Sigmoid colon (tissue), 7 donors: ENCODE measurements around the gene CRTC2. TPM values are rescaled to one million over a fixed set of nuclear protein-coding genes. Genes with fewer than 3 reads are reported as not detected.
"Not testable (repeated sequence)": the region's sequence is repeated elsewhere in the genome, so short reads cannot be mapped to it uniquely, and the experiment has no call there.

Experiments used
- DNase-seq: peaks from one replicate; pipeline ENCODE4 v3.0.0-alpha.2; 2019
- H3K27ac ChIP-seq, 4 donors: fragments of 200-600 bp; sonication (generic); one replicate each; pipeline ENCODE4 v1.5.1; 2016 to 2019; ENCODE audit warnings: mild to moderate bottlenecking in 1 of 4
- H3K27me3 ChIP-seq, 3 donors: fragments of 200-600 bp; sonication (generic); one replicate each; pipeline ENCODE4 v1.5.1; 2019; ENCODE audit warnings: mild to moderate bottlenecking in 1 of 3
- H3K36me3 ChIP-seq, 4 donors: fragments of 200-600 bp; sonication (generic); one replicate each; pipeline ENCODE4 v1.5.1; 2016 to 2019
- H3K4me1 ChIP-seq, 4 donors: fragments of 200-600 bp; sonication (generic); one replicate each; pipeline ENCODE4 v1.5.1; 2017 to 2019
- H3K4me3 ChIP-seq, 4 donors: fragments of 200-600 bp; sonication (generic); one replicate each; pipeline ENCODE4 v1.5.1; 2017 to 2019; ENCODE audit warnings: mild to moderate bottlenecking in 2 of 4, moderate library complexity in 1 of 4
- H3K9me3 ChIP-seq, 4 donors: fragments of 200-600 bp in 3 of 4; sonication (generic) in 3 of 4; one replicate each; pipeline versions ENCODE4 v1.5.1 to v1.6.1; 2013 to 2019
- CTCF ChIP-seq, 4 experiments: fragments of 450-650 bp in 3 of 4; fragments of 200-600 bp in 1 of 4; IDR thresholded peaks; one replicate each; pipeline ENCODE4 v1.5.1; 2016 to 2019; ENCODE audit warnings: antibody characterized with exemption in 4 of 4, mild to moderate bottlenecking in 3 of 4, moderate library complexity in 2 of 4
- EP300 ChIP-seq, 4 donors: sonication (generic); formaldehyde crosslinking; IDR thresholded peaks; one replicate each; pipeline ENCODE4 v1.6.1; 2017; ENCODE audit warnings: antibody characterized with exemption in 4 of 4
- POLR2A ChIP-seq, 2 donors: fragments of 450-650 bp; IDR thresholded peaks; one replicate each; pipeline ENCODE4 v1.6.1; 2016; ENCODE audit warnings: antibody characterized with exemption in 2 of 2, mild to moderate bottlenecking in 2 of 2, moderate library complexity in 2 of 2
- POLR2AphosphoS5 ChIP-seq, 4 donors: sonication (generic); formaldehyde crosslinking; IDR thresholded peaks; one replicate each; pipeline ENCODE4 v1.6.1; 2017; ENCODE audit warnings: antibody characterized with exemption in 4 of 4
- WGBS, 2 donors: extraction: QIAGEN DNeasy Blood & Tissue Kit; methylation state at CpG; one replicate each; pipeline ENCODE4 v1.1.7; 2013; 5-methylcytosine and 5-hydroxymethylcytosine counted together
- intact Hi-C: fragments of 100-400 bp; cut with DNase I; formaldehyde crosslinking; loops from one replicate; pipeline ENCODE4 v1.15.1; 2023
- polyA plus RNA-seq, 3 donors: library from polyadenylated mRNA; stranded (reverse); fragments of 200-250 nt; gene quantifications; one replicate each; pipeline ENCODE4 v1.2.3, GENCODE V29; 2013
- total RNA-seq, 4 donors: library from RNA; depleted of rRNA; stranded (reverse); fragments of >200 nt; gene quantifications; one replicate each; pipeline ENCODE4 v1.1.0, GENCODE V29; 2016
- donor health status: healthy with polysubstance abuse.
- donor health status: Bipolar disorder and iron deficiency.
- donor health status: healthy.

Gene CRTC2
- total and polyA plus RNA-seq, 7 donors = 13.7 to 32.9 (median 17.8) TPM

- peaks cover 0 to 36% (median 29%) of the 10 kb centered on the region in 4 donors for H3K4me1 ChIP-seq
- peak within 1 kb of the TSS; percentile 86 to 95 (median 92) for H3K27ac ChIP-seq
- 5 to 10% methylated on average over 32 of the region's 32 CpGs for WGBS, 2 donors
- H3K9me3 ChIP-seq = no peaks in the 10 kb centered on the region
- TF ChIP-seq CTCF (IDR thresholded peaks at IDR 0.05) (no peak), POLR2A (IDR thresholded peaks at IDR 0.05) (no peak), POLR2AphosphoS5 (IDR thresholded peaks at IDR 0.05) (peak; percentile 70 to 93 (median 83)), EP300 (IDR thresholded peaks at IDR 0.05) (no peak)
- intact Hi-C loops = loop anchor here (1.0 to 2.0 kb wide), 4 partner anchors 17 to 309 kb away; no protein-coding TSS in a partner anchor
- peak; percentile 96 for DNase-seq
- no peaks in the 10 kb centered on the region for H3K27me3 ChIP-seq
- peak within 1 kb of the TSS; percentile 58 to 64 (median 60) for H3K4me3 ChIP-seq
- peaks cover 0 to 21% (median 0%) of the 10 kb centered on the region in 4 donors for H3K36me3 ChIP-seq
These were observed 27.7 kb upstream of the CRTC2 start, which contains the start of gene RAB13 for GRCh38 chr1:153985941-153986761. Gene RAB13, minus strand, starts transcription at chr1:153986339. Its CDS starts 103 bp downstream, at chr1:153986236.

GRCh38 chr1:153985341-153985912, 27.0 kb upstream of the CRTC2 start:
- Histone ChIP-seq H3K4me3 (peak overlapping the region; percentile 58 to 64 (median 60)), H3K27ac (peak overlapping the region; percentile 86 to 95 (median 92)), H3K27me3 (no peaks in the 10 kb centered on the region), H3K4me1 (peaks cover 0 to 33% (median 29%) of the 10 kb centered on the region in 4 donors), H3K9me3 (no peaks in the 10 kb centered on the region), H3K36me3 (peaks cover 0 to 28% (median 0%) of the 10 kb centered on the region in 4 donors)
- no peak for TF ChIP-seq CTCF (IDR thresholded peaks at IDR 0.05)
- TF ChIP-seq POLR2AphosphoS5 (IDR thresholded peaks at IDR 0.05) = peak; percentile 8 to 46 (median 35)
- peak; percentile 86 for DNase-seq
- intact Hi-C loops = loop anchor here (2.0 kb wide), 1 partner anchor 17 kb away; no protein-coding TSS in a partner anchor
- WGBS, 2 donors = 29 to 34% methylated on average over 7 of the region's 7 CpGs

GRCh38 chr1:153984123-153984894, 25.9 kb upstream of the CRTC2 start:
- Histone ChIP-seq H3K27ac (peak overlapping the region; percentile 86 to 95 (median 92)), H3K27me3 (no peaks in the 10 kb centered on the region), H3K4me1 (peaks cover 0 to 27% (median 23%) of the 10 kb centered on the region in 4 donors), H3K36me3 (peaks cover 0 to 28% (median 0%) of the 10 kb centered on the region in 4 donors), H3K9me3 (no peaks in the 10 kb centered on the region), H3K4me3 (peak overlapping the region in 3 of 4 donors; percentile 59 to 64 (median 60))
- no peak for TF ChIP-seq CTCF (IDR thresholded peaks at IDR 0.05)
- TF ChIP-seq POLR2AphosphoS5 (IDR thresholded peaks at IDR 0.05) = peak in 2 of 4 donors; percentile 11 to 23
- TF ChIP-seq EP300 (IDR thresholded peaks at IDR 0.05) = no peak
- no peak for TF ChIP-seq POLR2A (IDR thresholded peaks at IDR 0.05)
- intact Hi-C loops = loop anchor here (2.0 to 5.0 kb wide), 2 partner anchors 16 to 37 kb away; partner anchors contain the start of gene DENND4B
- 69 to 82% methylated on average over 6 of the region's 6 CpGs for WGBS, 2 donors
- no peak for DNase-seq

GRCh38 chr1:153981735-153982134, 23.3 kb upstream of the CRTC2 start:
- 89 to 96% methylated on average over 2 of the region's 2 CpGs for WGBS, 2 donors
- H3K9me3 ChIP-seq, H3K27ac ChIP-seq, DNase-seq, H3K4me3 ChIP-seq, H3K27me3 ChIP-seq: not testable (repeated sequence)
- Histone ChIP-seq H3K4me1 (peaks cover 0 to 34% (median 28%) of the 10 kb centered on the region in 4 donors), H3K36me3 (peaks cover 0 to 34% (median 0%) of the 10 kb centered on the region in 4 donors)
- intact Hi-C loops = loop anchor here (5.0 kb wide), 1 partner anchor 34 kb away; the partner anchor contains the start of gene DENND4B

GRCh38 chr1:153979091-153979490, 20.7 kb upstream of the CRTC2 start:
- H3K27me3 ChIP-seq, H3K9me3 ChIP-seq, H3K4me3 ChIP-seq, DNase-seq, intact Hi-C loops: not testable (repeated sequence)
- WGBS, 2 donors = 90 to 95% methylated on average over 12 of the region's 12 CpGs
- Histone ChIP-seq H3K27ac (peak overlapping the region in 1 of 4 donors; percentile 93), H3K36me3 (peaks cover 0 to 56% (median 18%) of the 10 kb centered on the region in 4 donors), H3K4me1 (peaks cover 0 to 29% (median 23%) of the 10 kb centered on the region in 4 donors)
